ENCODE data around the gene ENOX1. TPM values are rescaled to one million over a fixed set of nuclear protein-coding genes. Genes with fewer than 3 reads are reported as not detected.

The ENOX1 gene
- total and polyA plus RNA-seq, 9 of the 15 experiments (the other 6 are each of a cell fraction or from before 2014, with no cell fraction given) = not detected

GRCh38 chr13:43309311-43309710 is 477.5 kb downstream of the ENOX1 start:
- no peaks in the 10 kb centered on the region for H4K20me1 ChIP-seq (replicated peaks; ENCODE audit: control insufficient read depth, insufficient read depth, low read length)
- TF ChIP-seq TAF1 (IDR thresholded peaks at IDR 0.05; ENCODE audit: control insufficient read depth, extremely low read depth, insufficient read depth, low read length, severe bottlenecking) = no peak
- TF ChIP-seq CBX2 (IDR thresholded peaks at IDR 0.05; ENCODE audit: insufficient read depth, low read length, poor library complexity, severe bottlenecking) = no peak
- TF ChIP-seq MCM5 (IDR thresholded peaks at IDR 0.05; ENCODE audit: low read depth) = no peak
- TF ChIP-seq ZBTB5 (IDR thresholded peaks at IDR 0.05) = no peak
- no peaks in the 10 kb centered on the region for H3K36me3 ChIP-seq (ENCODE audit: control insufficient read depth, insufficient read depth, low read length)
- H3K79me2 ChIP-seq (ENCODE audit: control insufficient read depth, insufficient read depth, low read length) = no peaks in the 10 kb centered on the region
- H3K4me1 ChIP-seq (replicated peaks in 1 of 2; ENCODE audit: control insufficient read depth in 2 of 2, insufficient read depth in 2 of 2, low read length in 2 of 2) = no peaks in the 10 kb centered on the region
- H3K4me3 ChIP-seq = no peak overlapping the region
- DNase-seq (ENCODE audit: extremely low read depth in 1 of 4, low spot score in 3 of 4) = no peak
- H3K9me3 ChIP-seq (replicated peaks; ENCODE audit: control insufficient read depth, insufficient read depth, low read depth, low read length) = no peaks in the 10 kb centered on the region
- in situ Hi-C loops (cut with MboI) = no loop called here
- no peaks in the 10 kb centered on the region for H3K27me3 ChIP-seq (ENCODE audit: control insufficient read depth in 2 of 2, insufficient read depth in 2 of 2, low read length in 2 of 2)
- WGBS (ENCODE audit: insufficient coverage, low coverage, missing lambda C conversion rate) = 0% methylated on average over 4 of the region's 4 CpGs
- H3K9me1 ChIP-seq (ENCODE audit: control insufficient read depth, insufficient read depth, low read length) = no peaks in the 10 kb centered on the region
- CTCF ChIA-PET (ENCODE audit: low intra/inter-chr PET ratio) = no interaction called here
- no peak overlapping the region for H3K27ac ChIP-seq (ENCODE audit: extremely low read depth, low read depth, low read length)
- no peak overlapping the region for H3K9ac ChIP-seq (ENCODE audit: insufficient read depth in 1 of 2, low read depth in 2 of 2, low read length in 2 of 2)
- no peak overlapping the region for H3K4me2 ChIP-seq (ENCODE audit: insufficient read depth, low read length)
- intact Hi-C loops (cut with micrococcal nuclease) = no loop called here
- ATAC-seq = no peak
- no TSS peak for BruUV-seq (replicated peaks)
- FAIRE-seq = no peak
- no peak overlapping the region for H2AFZ ChIP-seq (ENCODE audit: low read depth, low read length)
- POLR2A ChIA-PET = no interaction called here
